NCI-H345 treated with DMSO at 0.1 percent for 48 hours (cell line): ENCODE data around the gene SRBD1.

Experiments
- DNase-seq: peaks from one replicate; lab custom pipeline; 2025; ENCODE audit not compliant: unreplicated experiment; lab: John Stamatoyannopoulos, UW

The SRBD1 gene

DNA sequence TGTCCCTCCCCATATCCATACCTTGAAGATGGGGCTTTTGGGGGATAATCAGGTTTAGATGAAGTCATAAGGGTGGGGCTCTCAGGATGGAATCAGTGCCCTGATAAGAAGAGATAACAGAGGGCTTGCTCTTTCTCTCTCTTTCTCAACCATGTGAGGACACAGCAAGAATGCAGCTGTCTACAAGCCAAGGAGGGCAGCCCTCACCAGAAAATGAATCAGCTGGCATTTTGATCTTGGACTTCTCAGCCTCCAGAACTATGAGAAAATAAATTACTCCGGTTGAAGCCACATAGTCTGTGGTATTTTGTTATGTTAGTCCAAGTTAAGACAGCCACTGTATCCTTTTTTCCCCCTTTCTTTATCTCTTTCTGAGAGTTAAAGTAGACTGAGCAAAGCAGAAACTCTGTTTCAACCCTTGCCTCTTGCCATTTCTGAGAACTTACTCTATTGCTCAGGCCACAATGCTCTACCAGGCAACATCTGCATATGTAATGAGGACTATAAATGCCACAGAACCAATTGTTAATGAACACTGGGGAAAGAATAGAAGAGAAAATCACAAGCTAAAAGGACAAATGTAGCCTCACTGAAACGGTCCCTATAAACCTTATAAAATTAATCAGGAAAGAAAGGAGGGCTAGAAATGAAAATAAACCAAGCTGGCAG, 56.9 kb downstream of the SRBD1 start:
- no peak for DNase-seq

DNA sequence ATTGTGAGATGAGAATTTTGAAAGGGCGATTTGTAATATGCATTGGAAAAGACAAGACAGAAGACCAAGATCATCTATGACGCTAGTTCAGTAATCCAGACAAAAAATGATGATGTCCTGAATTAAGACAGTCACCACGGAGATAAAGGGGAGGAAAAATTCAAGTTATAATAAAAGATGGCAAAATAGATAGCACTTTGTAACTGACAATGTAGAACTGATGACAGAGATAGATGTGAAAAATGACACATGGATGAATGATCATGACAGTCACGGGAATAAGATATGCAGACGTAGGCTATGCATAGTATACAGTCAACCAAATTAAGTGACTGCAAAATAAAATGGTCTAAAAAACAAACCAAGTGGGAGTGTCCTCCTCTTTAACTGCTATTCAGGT, 59.2 kb downstream of the SRBD1 start:
- DNase-seq, result no peak

- DNase-seq, result no peak
These were observed 65.1 kb downstream of the SRBD1 start for GRCh38 chr2:45545943-45546342.

DNA sequence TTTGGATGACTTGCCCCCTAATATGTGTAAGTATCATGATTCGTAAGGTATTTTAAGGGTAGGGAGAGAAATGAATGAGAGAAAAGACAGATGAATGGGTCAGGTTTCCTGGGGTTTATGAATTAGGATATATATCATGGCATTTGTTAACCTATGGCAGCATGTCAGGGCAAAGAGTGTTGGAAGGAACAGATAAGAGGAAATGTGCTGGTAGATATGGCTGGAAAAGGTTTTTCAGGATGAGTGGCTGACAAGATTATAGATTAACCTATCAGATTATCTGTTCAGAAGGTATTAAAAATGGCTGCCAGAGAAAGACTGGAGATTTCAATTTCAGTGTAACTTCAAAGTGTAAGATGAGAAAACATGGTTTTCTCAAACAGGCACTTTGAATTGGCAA, 67.8 kb downstream of the SRBD1 start:
- no peak for DNase-seq

DNA sequence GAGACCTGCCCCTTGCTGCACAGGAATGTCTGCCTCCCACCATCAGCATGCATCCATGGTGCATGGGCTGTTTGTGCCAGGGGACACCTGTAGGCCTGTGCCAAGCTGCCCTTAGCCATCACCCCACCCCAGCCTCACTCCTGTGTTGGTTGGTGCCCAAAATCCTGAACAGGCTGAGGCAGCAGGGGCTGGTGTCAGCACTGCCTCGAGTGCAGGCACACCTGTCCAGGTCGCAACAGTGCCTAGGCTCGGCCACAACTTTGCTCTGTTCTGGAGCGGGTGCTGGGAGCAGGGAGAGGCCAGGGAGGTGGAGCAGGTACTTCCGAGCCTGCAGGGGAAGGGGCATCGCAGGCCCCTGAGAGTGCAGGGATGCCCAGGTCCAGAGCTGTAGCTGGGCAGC, 69.1 kb downstream of the SRBD1 start:
- no peak for DNase-seq

- DNase-seq, result no peak
These were observed 69.6 kb downstream of the SRBD1 start for GRCh38 chr2:45541450-45541849.

GRCh38 chr2:45540942-45541341, 70.1 kb downstream of the SRBD1 start:
- DNase-seq, result no peak

- no peak for DNase-seq
These were observed 77.3 kb downstream of the SRBD1 start for GRCh38 chr2:45533771-45534170.

DNA sequence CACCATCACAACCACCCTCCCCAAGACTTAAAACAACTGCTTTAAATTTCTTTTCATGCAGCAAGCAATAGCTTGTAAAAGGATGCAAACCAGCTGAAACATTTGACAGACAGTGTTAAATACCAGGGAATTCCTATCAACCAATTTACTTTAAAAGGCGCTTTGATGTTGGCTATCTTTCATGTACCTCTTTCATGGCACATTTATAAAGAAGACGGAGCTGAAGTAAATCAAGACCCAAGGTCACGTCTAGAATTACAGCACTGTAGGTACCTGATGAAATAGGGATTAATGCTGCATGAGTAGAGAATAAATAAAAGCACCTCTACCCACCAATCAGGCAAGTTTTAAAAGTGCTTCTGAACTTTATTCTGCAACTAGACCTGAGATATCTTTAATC, 78.9 kb downstream of the SRBD1 start:
- DNase-seq, result no peak

- no peak for DNase-seq
These were observed 87.1 kb downstream of the SRBD1 start for GRCh38 chr2:45524016-45524415.

DNA sequence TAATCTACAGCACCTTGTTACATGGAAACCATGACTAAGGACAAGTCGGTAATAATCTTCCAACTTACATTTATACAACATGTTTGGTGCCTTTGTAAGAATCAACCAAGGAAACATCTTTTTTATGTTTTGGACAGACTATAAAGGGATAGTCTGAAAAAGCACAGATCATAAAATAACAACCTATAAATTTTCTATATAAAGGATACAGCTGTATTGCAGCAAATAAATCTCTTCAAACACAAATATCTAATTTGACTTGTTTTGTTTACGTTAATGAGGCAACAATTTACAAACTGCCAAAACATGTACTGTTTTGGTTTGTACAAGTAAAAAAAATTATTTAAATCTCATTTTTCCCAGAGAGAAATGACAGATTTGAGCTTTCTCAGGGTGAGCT, 92.5 kb downstream of the SRBD1 start:
- no peak for DNase-seq

DNA sequence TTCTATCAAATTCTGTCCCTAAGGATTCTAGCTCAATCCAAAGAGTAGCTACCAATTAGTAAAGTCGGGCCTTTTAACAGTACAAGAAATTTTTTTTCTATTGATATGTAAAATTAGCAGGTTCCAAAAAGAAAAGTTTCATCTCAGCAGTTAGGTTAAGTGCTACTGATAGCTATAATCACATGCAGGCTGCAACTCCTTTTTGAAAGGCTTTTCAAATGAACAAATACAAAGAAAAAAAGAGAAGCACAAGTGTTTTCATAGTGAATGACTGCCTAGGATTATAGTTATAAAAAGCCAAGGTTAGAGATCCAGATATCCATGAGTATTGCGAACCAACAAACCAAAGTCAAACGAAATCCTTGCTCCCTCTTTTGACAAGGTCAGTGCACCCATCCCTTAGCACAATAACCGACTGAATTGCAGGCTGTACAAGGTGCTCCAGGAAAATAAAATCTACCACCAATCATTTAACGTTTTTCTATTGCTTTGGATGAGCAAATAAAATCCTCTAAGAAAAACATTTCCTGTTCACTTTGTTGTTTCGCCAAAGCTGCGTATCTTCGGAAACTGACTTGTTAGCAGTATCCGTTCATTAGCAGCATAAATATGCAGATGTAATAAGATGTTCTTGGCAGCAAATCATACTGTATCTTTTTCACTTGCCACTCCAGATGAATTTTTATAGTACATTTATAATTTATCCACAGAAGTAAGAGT, 100.2 kb downstream of the SRBD1 start:
- DNase-seq, result no peak

DNA sequence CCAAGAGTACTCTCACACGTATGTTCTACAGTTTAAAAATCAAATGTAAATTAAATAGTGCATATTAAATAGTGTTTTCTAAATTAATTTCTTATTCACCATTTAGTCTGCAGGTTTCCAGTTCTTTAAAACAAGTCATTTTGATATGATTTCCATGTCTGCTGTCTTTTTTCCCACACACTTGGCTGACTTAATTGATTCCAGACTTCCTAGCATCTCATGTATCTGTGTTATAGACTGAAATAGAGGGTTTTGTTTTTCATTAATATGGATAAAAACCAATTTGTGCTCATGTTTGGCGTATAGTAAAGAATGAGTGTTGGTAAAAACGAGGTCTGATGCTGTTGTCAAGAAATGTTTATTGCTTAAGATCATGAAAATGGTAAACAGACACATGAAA, 104.3 kb downstream of the SRBD1 start:
- DNase-seq, result no peak

- DNase-seq, result no peak
These were observed 105.9 kb downstream of the SRBD1 start for GRCh38 chr2:45505138-45505537.

DNA sequence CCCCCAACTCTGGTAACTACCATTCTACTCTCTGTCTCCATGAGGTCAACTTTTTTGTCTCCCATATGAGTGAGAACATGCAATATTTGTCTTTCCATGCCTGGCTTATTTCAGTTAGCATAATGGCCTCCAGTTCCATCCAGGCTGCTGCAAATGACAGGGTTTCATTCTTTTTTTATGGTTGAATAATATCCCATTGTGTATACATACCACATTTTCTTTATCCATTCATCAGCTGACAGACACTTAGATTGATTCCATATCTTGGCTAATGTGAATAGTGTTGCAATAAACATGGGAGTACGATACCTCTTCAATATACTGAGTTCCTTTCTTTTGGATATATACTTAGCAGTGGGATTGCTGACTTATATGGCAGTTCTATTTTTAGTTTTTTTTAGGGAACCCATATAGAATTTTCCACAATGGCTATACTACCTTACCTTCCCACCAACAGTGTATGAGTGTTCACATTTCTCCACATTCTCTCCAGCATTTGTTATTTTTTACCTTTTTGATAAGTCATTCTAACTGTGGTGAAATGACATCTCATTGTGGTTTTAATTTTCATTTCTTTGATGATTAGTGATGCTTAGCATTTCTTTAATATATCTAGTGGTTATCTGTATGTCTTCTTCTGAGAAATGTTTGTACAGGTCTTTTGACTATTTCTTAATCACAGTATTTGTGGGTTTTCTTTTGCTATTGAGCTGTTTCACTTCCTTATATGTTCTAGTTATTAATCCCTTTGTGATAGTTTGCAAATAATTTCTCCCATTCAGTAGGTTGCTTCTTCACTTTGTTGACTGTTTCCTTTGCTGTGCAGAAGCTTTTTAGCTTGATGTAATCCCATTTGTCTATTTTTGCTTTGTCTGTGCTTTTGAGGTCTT, 112.2 kb downstream of the SRBD1 start:
- peak; percentile 31 for DNase-seq

DNA sequence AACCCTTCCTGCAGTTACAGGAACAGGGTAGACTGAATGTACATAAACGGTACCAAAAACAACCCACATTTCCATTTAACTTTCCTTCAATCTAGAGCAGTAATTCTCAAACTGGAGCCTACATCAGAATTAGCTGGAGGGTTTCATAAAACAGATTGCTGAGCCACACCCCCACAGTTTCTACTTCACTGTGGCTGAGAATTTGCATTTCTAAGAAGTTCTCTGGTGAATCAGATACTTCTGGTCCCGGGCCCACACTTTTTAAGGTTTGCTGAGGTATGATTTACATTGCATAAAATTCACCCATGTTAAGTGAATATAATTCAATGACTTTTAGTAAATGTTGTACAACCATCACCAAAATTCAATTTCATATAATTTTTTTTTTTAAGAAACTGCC, 113.7 kb downstream of the SRBD1 start:
- no peak for DNase-seq

DNA sequence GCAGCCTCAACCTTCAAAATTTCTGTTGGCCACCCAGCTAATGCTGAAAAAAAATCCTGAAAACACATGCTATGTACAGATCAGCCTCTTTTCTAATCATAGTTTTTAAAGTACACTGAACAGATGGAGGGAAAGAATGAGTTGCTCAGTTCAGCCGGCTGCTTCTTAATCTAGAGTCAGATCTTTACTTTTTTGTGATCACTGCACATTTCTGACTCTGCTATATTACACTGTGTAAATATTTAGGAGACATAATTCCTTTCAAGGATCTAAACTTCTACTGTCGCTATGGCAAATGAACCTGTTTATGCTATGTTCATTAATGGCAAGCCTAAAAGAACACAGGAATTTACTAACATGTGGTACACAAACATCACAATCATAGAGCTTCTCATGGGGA, 114.2 kb downstream of the SRBD1 start:
- DNase-seq, result no peak

- no peak for DNase-seq
These were observed 116.1 kb downstream of the SRBD1 start for GRCh38 chr2:45494978-45495293.

DNA sequence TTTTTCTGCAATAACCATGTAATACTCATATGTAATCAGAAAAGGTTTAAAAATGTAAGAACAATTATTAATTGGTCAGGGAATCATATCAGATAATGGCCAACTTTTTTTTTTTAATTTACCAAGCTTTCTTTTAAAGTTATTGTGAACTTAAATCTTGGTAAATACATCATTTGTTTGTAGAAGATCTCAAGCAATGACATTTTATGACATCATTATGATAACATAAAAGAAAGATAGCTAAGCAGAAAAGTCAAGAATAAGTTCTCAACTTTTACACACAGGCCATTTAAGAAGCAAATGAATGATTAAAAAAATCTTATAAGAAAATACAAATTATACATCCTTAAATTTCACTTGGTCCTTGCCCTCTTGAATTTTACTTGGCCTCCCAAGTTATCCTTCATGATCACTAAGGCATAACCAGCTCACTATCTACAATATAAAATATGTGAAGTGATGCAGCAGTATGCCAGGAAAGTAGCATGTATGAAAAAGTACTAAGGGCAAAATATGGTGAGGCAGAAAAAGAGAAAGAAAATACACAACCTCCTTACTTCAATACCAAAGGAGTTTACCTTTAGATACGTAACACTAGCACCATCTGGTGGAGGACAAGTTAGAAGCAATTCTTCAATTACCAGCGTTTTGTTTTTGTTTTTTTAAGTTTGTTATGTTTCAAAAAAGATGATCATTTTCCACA, 116.6 kb downstream of the SRBD1 start:
- peak; percentile 67 for DNase-seq

GRCh38 chr2:45484965-45485364, 126.1 kb downstream of the SRBD1 start:
- DNase-seq, result no peak

DNA sequence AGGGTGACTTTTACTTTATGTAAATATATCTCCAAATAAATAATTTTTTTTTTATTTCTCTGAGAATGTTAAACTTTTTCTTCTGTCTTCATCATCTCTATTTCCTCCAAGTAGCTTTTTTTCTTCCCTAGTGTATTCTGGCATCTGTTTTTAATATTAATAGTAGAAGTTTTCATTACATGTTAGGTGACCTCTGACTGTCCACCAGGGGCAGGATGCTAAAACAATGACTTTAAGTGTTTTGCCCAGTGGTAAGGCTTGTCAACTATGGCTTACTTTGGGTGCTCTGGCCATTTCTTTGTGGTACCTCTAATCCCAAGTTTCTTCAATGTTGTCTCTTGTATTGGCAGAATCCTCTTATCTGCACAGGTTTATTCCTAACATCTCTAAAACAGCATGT, 127.1 kb downstream of the SRBD1 start:
- DNase-seq, result no peak
